Neural progenitor cell (in vitro differentiated cells): ENCODE measurements around the gene SUSD6. TPM values are rescaled to one million over a fixed set of nuclear protein-coding genes. Genes with fewer than 3 reads are reported as not detected.
A peak's percentile ranks its signal among the peaks of the same experiment; 100 is the strongest.
"Not testable (repeated sequence)": the region's sequence is repeated elsewhere in the genome, so short reads cannot be mapped to it uniquely, and the experiment has no call there.

Source experiments
- DNase-seq: peaks from one replicate; pipeline ENCODE4 v3.0.0-alpha.2; 2016; ENCODE audit warnings: low spot score
- H2AFZ ChIP-seq: fragments of 200-600 bp; sonication (generic); replicated peaks from 2 replicates; pipeline ENCODE4 v1.6.1; 2016; ENCODE audit warnings: antibody characterized with exemption
- H3F3A ChIP-seq: fragments of 200-600 bp; sonication (generic); 2 replicates; pipeline ENCODE4 v1.6.1; 2016; ENCODE audit warnings: antibody characterized with exemption, low read depth
- H3K27ac ChIP-seq: fragments of 200-600 bp; sonication (generic); 2 replicates; pipeline ENCODE4 v1.5.1; 2016; ENCODE audit warnings: mild to moderate bottlenecking
- H3K27me3 ChIP-seq: fragments of 200-600 bp; sonication (generic); 2 replicates; pipeline ENCODE4 v1.6.1; 2016; ENCODE audit warnings: mild to moderate bottlenecking, moderate library complexity
- H3K36me3 ChIP-seq: fragments of 200-600 bp; sonication (generic); 2 replicates; pipeline ENCODE4 v1.5.1; 2016
- H3K4me1 ChIP-seq: fragments of 200-600 bp; sonication (generic); 2 replicates; pipeline ENCODE4 v1.6.1; 2016; ENCODE audit warnings: mixed run types
- H3K4me2 ChIP-seq: fragments of 200-600 bp; sonication (generic); 2 replicates; pipeline ENCODE4 v1.6.1; 2016
- H3K4me3 ChIP-seq: fragments of 200-600 bp; sonication (generic); 2 replicates; pipeline ENCODE4 v1.5.1; 2016
- H3K79me2 ChIP-seq: fragments of 200-600 bp; sonication (generic); 2 replicates; pipeline ENCODE4 v1.6.1; 2016; ENCODE audit warnings: low read depth
- H3K9ac ChIP-seq: fragments of 200-600 bp; sonication (generic); 2 replicates; pipeline ENCODE4 v1.6.1; 2016
- H3K9me3 ChIP-seq: fragments of 200-600 bp; sonication (generic); 2 replicates; pipeline ENCODE4 v1.5.1; 2016; ENCODE audit warnings: low read depth
- H4K20me1 ChIP-seq: fragments of 200-600 bp; sonication (generic); 2 replicates; pipeline ENCODE4 v1.6.1; 2016; ENCODE audit warnings: low read depth
- H3K27ac Mint-ChIP-seq: 3 replicates; pipeline ENCODE4 v1.8.0; 2021; ENCODE audit warnings: mixed read lengths
- H3K27me3 Mint-ChIP-seq: 2 replicates; pipeline ENCODE4 v1.8.0; 2022; ENCODE audit warnings: low read depth, mild to moderate bottlenecking, inconsistent platforms, moderate library complexity, mixed read lengths; ENCODE audit not compliant: insufficient read depth
- H3K36me3 Mint-ChIP-seq: 3 replicates; pipeline ENCODE4 v1.8.0; 2021; ENCODE audit warnings: mixed read lengths
- H3K4me1 Mint-ChIP-seq: 3 replicates; pipeline ENCODE4 v1.8.0; 2021; ENCODE audit warnings: mixed read lengths
- H3K4me3 Mint-ChIP-seq: 3 replicates; pipeline ENCODE4 v1.8.0; 2021; ENCODE audit warnings: mild to moderate bottlenecking, moderate library complexity, mixed read lengths
- H3K9me3 Mint-ChIP-seq: 3 replicates; pipeline ENCODE4 v1.8.0; 2020; ENCODE audit warnings: mixed read lengths
- EZH2 ChIP-seq: fragments of 200-600 bp; sonication (generic); IDR thresholded peaks from 2 replicates; pipeline ENCODE4 v1.6.1; 2017; ENCODE audit warnings: antibody characterized with exemption, mild to moderate bottlenecking, moderate library complexity
- EZH2phosphoT487 ChIP-seq: fragments of 200-600 bp; sonication (generic); IDR thresholded peaks from 2 replicates; pipeline ENCODE4 v1.6.1; 2017; ENCODE audit warnings: antibody characterized with exemption
- total RNA-seq: library from RNA; depleted of rRNA; stranded (reverse); fragments of >200 nt; gene quantifications from 2 replicates; pipeline ENCODE4 v1.2.3, GENCODE V29; 2015; ENCODE audit warnings: low replicate concordance
- TF ChIP-seq, protein P1 (sequence below): fragments of 200-600 bp; sonication (generic); IDR thresholded peaks from 2 replicates; pipeline ENCODE4 v1.5.1; 2017; ENCODE audit warnings: antibody characterized with exemption, mild to moderate bottlenecking

SUSD6 gene
- total RNA-seq, 1 donor from 2014 or later: 6.3 TPM

DNA sequence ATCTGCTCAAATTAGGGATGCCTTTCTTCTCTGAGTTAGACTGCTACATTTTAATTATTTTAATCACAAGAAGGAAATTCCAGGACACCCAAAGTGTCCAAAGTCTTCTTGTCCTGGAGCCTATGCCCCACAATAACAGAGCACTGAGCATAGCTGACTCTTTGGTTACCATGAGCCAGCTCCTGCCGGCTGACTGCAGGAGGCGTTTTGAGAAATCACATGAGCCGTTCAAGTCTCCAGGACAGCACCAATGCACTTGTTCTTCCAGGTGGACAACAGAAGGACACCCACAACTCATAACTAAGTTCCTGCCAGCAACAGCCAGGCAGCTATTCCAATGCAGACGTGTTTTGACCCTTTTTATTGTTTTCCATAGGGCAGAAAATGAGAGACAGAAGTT lies 109.5 kb downstream of the SUSD6 start:
- H3K27me3 Mint-ChIP-seq: peaks cover 5% of the 10 kb centered on the region
- H4K20me1 ChIP-seq: no peaks in the 10 kb centered on the region

DNA sequence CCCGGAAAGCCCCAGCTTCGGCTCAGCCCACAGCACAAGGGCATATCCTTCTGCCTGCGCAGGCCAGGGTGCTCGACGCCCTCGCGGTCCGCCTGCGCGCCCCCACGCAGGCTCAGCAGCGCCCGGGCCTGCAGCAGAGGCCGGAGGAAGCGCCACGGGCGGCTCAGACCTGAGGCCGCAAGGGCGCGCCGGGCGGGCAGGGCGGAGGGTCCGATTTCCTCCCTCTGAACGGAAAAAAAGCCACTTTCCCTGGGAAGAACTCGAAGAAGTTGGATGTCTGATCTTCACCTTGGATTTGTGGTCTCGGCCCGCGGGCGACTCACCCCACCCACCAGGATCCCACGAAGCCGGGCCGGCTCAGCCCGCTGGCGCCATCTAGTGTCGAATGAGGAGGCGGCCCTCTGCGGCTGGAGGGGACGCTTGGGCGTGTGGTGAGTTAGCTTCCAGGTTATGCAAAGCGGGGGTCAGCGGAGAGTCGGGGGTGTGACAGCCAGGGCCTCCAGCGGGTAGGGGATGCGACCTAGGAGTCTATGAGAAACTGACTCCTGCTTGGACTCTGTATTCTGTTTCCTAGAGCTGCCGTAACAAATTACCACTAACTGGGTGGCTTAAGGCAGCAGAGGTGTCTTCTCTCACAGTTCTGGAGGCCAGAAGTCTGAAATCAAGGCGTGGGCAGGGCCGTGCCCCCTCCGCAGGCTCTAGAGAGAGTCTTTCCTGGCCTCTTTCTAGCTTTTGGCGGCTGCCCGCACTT lies 115.5 kb downstream of the SUSD6 start:
- H3K79me2 ChIP-seq: no peaks in the 10 kb centered on the region
- peak; percentile 84 for DNase-seq
- H3F3A ChIP-seq: no peaks in the 10 kb centered on the region
- Mint-ChIP-seq H3K4me1 (peaks cover 8% of the 10 kb centered on the region), H3K4me3 (no peak overlapping the region), H3K27me3 (peaks cover 3% of the 10 kb centered on the region), H3K27ac (no peak overlapping the region), H3K36me3 (no peaks in the 10 kb centered on the region), H3K9me3 (no peaks in the 10 kb centered on the region)
- H3K36me3 ChIP-seq: no peaks in the 10 kb centered on the region
- H3K9me3 ChIP-seq: no peaks in the 10 kb centered on the region
- TF ChIP-seq EZH2: peak; percentile 37
- TF ChIP-seq EZH2phosphoT487: no peak
- TF ChIP-seq, protein P1, sequence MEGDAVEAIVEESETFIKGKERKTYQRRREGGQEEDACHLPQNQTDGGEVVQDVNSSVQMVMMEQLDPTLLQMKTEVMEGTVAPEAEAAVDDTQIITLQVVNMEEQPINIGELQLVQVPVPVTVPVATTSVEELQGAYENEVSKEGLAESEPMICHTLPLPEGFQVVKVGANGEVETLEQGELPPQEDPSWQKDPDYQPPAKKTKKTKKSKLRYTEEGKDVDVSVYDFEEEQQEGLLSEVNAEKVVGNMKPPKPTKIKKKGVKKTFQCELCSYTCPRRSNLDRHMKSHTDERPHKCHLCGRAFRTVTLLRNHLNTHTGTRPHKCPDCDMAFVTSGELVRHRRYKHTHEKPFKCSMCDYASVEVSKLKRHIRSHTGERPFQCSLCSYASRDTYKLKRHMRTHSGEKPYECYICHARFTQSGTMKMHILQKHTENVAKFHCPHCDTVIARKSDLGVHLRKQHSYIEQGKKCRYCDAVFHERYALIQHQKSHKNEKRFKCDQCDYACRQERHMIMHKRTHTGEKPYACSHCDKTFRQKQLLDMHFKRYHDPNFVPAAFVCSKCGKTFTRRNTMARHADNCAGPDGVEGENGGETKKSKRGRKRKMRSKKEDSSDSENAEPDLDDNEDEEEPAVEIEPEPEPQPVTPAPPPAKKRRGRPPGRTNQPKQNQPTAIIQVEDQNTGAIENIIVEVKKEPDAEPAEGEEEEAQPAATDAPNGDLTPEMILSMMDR: peak; percentile 99
- no peaks in the 10 kb centered on the region for H4K20me1 ChIP-seq
- H3K9ac ChIP-seq: no peak overlapping the region
- peaks cover 12% of the 10 kb centered on the region for H3K27me3 ChIP-seq
- peak overlapping the region; percentile 74 for H2AFZ ChIP-seq
- no peak overlapping the region for H3K27ac ChIP-seq
- H3K4me1 ChIP-seq: no peaks in the 10 kb centered on the region
- H3K4me2 ChIP-seq: peak overlapping the region; percentile 71
- H3K4me3 ChIP-seq: peak overlapping the region; percentile 24

More for the DNA sequence above, 109.5 kb downstream of the SUSD6 start:
- no peak overlapping the region for H3K4me3 ChIP-seq
- H3K9ac ChIP-seq: no peak overlapping the region
- Mint-ChIP-seq H3K27ac (no peak overlapping the region), H3K4me1 (peaks cover 23% of the 10 kb centered on the region), H3K9me3 (no peaks in the 10 kb centered on the region), H3K4me3 (no peak overlapping the region), H3K36me3 (no peaks in the 10 kb centered on the region)
- peaks cover 21% of the 10 kb centered on the region for H3K4me1 ChIP-seq
- DNase-seq: no peak
- no peak overlapping the region for H3K4me2 ChIP-seq
- H3K27ac ChIP-seq: no peak overlapping the region
- no peaks in the 10 kb centered on the region for H3K9me3 ChIP-seq
- peaks cover 3% of the 10 kb centered on the region for H3F3A ChIP-seq
- peaks cover 4% of the 10 kb centered on the region for H3K27me3 ChIP-seq
- no peaks in the 10 kb centered on the region for H3K36me3 ChIP-seq
- TF ChIP-seq EZH2phosphoT487 (no peak), EZH2 (no peak)
- TF ChIP-seq, protein P1: no peak
- peak overlapping the region; percentile 12 for H2AFZ ChIP-seq
- no peaks in the 10 kb centered on the region for H3K79me2 ChIP-seq

DNA sequence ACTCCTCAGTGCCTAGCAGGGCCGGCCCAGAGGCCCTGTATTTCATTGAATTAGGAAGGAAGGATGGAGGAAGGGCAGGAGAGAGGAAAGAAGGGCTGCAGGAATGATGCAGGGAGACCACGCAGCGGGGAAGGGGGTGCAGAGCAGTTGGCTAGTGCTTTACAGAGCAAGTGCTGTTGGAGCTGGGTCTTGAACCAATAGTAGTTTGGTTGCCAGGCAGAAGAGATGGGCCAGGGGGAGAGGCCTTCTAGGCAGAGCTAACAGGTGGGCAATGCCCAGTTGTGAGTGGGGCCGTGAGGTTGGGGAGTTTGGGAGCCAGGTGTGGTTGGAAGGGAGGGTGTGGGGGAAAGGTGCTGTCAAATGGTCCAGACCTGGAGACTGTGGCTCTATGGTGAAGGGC lies 116.5 kb downstream of the SUSD6 start:
- peaks cover 8% of the 10 kb centered on the region for H3K4me1 Mint-ChIP-seq
- peaks cover 12% of the 10 kb centered on the region for H3K27me3 ChIP-seq
- H3K4me3 ChIP-seq: no peak overlapping the region
- no peaks in the 10 kb centered on the region for H3K4me1 ChIP-seq
- H3K4me3 Mint-ChIP-seq: no peak overlapping the region
- H4K20me1 ChIP-seq: no peaks in the 10 kb centered on the region
- no peaks in the 10 kb centered on the region for H3K9me3 ChIP-seq
- no peaks in the 10 kb centered on the region for H3K36me3 Mint-ChIP-seq
- no peaks in the 10 kb centered on the region for H3K9me3 Mint-ChIP-seq
- peaks cover 5% of the 10 kb centered on the region for H3K27me3 Mint-ChIP-seq
- DNase-seq: no peak
- no peak overlapping the region for H2AFZ ChIP-seq
- H3K79me2 ChIP-seq: no peaks in the 10 kb centered on the region
- H3K27ac ChIP-seq: no peak overlapping the region
- H3K27ac Mint-ChIP-seq: no peak overlapping the region
- no peak overlapping the region for H3K9ac ChIP-seq
- no peak overlapping the region for H3K4me2 ChIP-seq
- no peaks in the 10 kb centered on the region for H3F3A ChIP-seq
- no peaks in the 10 kb centered on the region for H3K36me3 ChIP-seq
- TF ChIP-seq, protein P1: no peak
- TF ChIP-seq EZH2phosphoT487: no peak
- TF ChIP-seq EZH2: no peak

DNA sequence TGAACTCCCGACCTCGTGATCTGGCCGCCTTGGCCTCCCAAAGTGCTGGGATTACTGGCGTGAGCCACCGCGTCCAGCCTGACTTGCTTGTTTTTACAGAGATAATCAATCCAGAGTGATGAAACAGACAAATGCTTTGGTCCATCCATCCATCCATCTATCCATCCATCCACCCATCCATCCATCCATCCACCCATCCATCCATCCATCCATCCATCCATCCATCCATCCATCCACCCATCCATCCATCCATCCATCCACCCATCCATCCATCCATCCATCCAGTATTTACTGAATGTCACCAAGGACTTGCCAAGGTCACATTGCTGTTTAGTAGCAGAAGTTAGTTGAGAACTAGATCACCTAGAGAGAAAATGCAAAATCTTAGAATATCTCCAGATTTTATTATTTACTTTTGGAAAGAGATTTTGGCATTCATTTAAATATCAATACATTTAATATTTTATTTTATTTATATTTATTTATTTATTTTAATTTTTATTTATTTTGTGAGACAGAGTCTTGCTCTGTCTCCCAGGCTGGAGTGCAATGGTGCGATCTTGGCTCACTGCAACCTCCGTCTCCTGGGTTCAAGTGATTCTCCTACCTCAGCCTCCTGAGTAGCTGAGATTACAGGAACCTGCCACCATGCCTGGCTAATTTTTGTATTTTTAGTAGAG lies 120.7 kb downstream of the SUSD6 start:
- not testable (repeated sequence) for H3F3A ChIP-seq, H3K27ac Mint-ChIP-seq, DNase-seq, H3K4me1 ChIP-seq, H3K4me3 ChIP-seq, H3K4me1 Mint-ChIP-seq, H3K9me3 ChIP-seq, H3K79me2 ChIP-seq, H2AFZ ChIP-seq, H3K36me3 Mint-ChIP-seq, H3K9me3 Mint-ChIP-seq, H3K9ac ChIP-seq, H3K27ac ChIP-seq, H3K36me3 ChIP-seq, H4K20me1 ChIP-seq, H3K27me3 ChIP-seq, H3K27me3 Mint-ChIP-seq, H3K4me2 ChIP-seq
- peak overlapping the region; percentile 46 for H3K4me3 Mint-ChIP-seq

DNA sequence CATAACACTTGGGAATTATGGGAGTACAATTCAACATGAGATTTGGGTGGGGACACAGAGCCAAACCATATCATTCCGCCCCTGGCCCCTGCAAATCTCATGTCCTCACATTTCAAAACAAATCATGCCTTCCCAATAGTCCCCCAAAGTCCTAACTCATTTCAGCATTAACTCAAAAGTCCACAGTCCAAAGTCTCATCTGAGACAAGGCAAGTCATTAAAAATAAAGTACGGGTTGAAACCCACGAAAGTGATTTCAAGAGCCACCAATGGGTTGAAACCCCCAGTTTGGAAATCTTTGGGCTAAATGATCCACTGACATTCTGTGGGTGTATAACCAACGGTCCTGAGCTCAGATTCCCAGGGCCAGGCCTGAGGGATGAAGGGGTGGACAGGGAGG lies 125.0 kb downstream of the SUSD6 start:
- H3F3A ChIP-seq, H3K4me3 ChIP-seq, H3K9me3 ChIP-seq, H3K27ac Mint-ChIP-seq, H4K20me1 ChIP-seq, H3K36me3 ChIP-seq, DNase-seq, H3K9ac ChIP-seq, H3K27me3 ChIP-seq, H3K79me2 ChIP-seq, H3K4me1 Mint-ChIP-seq, H3K36me3 Mint-ChIP-seq, H3K27ac ChIP-seq, H3K27me3 Mint-ChIP-seq, H2AFZ ChIP-seq, H3K4me3 Mint-ChIP-seq, H3K9me3 Mint-ChIP-seq, H3K4me2 ChIP-seq, H3K4me1 ChIP-seq: not testable (repeated sequence)
